ENCODE measurements around the gene SLC38A5. TPM values are rescaled to one million over a fixed set of nuclear protein-coding genes. Genes with fewer than 3 reads are reported as not detected.

The SLC38A5 gene
- total RNA-seq, 1 experiment from 2014 or later, result 54.6 TPM

- POLR2A ChIA-PET, result no interaction called here
- intact Hi-C loops (cut with micrococcal nuclease), result no loop called here
- Histone ChIP-seq H3K9me2 (ENCODE audit: insufficient read depth) (no peaks in the 10 kb centered on the region), H3K36me3 (ENCODE audit: control insufficient read depth in 1 of 2, insufficient read depth in 2 of 2, low read length in 2 of 2) (no peaks in the 10 kb centered on the region), H3K4me3 (replicated peaks in 1 of 2; ENCODE audit: low read depth in 1 of 2, low read length in 2 of 2) (no peak overlapping the region), H4K20me1 (ENCODE audit: insufficient read depth) (no peaks in the 10 kb centered on the region), H3K27ac (ENCODE audit: low read depth, low read length) (no peak overlapping the region), H3K9ac (ENCODE audit: low read length) (no peak overlapping the region), H3K79me2 (ENCODE audit: insufficient read depth, low read length) (peaks cover 23% of the 10 kb centered on the region; the same call in 1 of the 2 replicates), H3K4me2 (ENCODE audit: low read length) (no peak overlapping the region), H2AFZ (ENCODE audit: low read depth, low read length, poor library complexity, severe bottlenecking) (no peak overlapping the region), H3K9me3 (ENCODE audit: control insufficient read depth in 1 of 2, insufficient read depth in 1 of 2, low read depth in 1 of 2, low read length in 2 of 2) (no peaks in the 10 kb centered on the region), H3K27me3 (ENCODE audit: insufficient read depth, low read length) (no peaks in the 10 kb centered on the region), H3K4me1 (ENCODE audit: control insufficient read depth in 1 of 2, insufficient read depth in 2 of 2, low read length in 2 of 2) (peaks cover 3 to 24% of the 10 kb centered on the region in 2 experiments; a peak in 3 of 4 replicates)
- CTCF ChIA-PET, result interaction anchor here (0.7 kb wide), 1 partner anchor 22 kb away, joined by 3 read pairs; no protein-coding TSS in a partner anchor
- no peak for DNase-seq (ENCODE audit: low read depth, low spot score)
- TF ChIP-seq REST (IDR thresholded peaks at IDR 0.05; ENCODE audit: low read depth), result no peak
- peak in 2 of 3 experiments; percentile 39 to 51; a peak in 4 of 6 replicates for TF ChIP-seq CTCF (IDR thresholded peaks at IDR 0.05 in 2 of 3, conservative IDR thresholded peaks at IDR 0.05 in 1 of 3; ENCODE audit: borderline replicate concordance in 1 of 3, insufficient read depth in 1 of 3, low read depth in 2 of 3, low read length in 2 of 3)
- no TSS peak for BruUV-seq (replicated peaks)
- peak; percentile 37; the same call in 1 of the 2 replicates for ATAC-seq
- RAD21 ChIA-PET (ENCODE audit: low non-redundant PET in 1 of 2, low total read pairs in 2 of 2, uncharacterized antibody in 2 of 2, unreplicated experiment in 2 of 2), result no interaction called here
These were observed 3.4 kb downstream of the SLC38A5 start for GRCh38 chrX:48466696-48467095.
